Peyer's patch (tissue), 4 donors: ENCODE measurements around the gene CSNK2B. TPM values are rescaled to one million over a fixed set of nuclear protein-coding genes. Genes with fewer than 3 reads are reported as not detected.

Experiments
- DNase-seq, 3 donors: peaks; one replicate each; pipeline ENCODE4 v3.0.0-alpha.2; 2017 to 2019
- H3K27ac ChIP-seq, 4 donors: fragments of 200-600 bp; sonication (generic); one replicate each; pipeline ENCODE4 v1.5.1; 2016 to 2019
- H3K27me3 ChIP-seq, 2 donors: fragments of 200-600 bp; sonication (generic); one replicate each; pipeline ENCODE4 v1.5.1; 2019
- H3K36me3 ChIP-seq, 3 donors: fragments of 200-600 bp; sonication (generic); one replicate each; pipeline ENCODE4 v1.5.1; 2016 to 2019
- H3K4me1 ChIP-seq, 4 donors: fragments of 200-600 bp; sonication (generic); one replicate each; pipeline ENCODE4 v1.5.1; 2016 to 2019
- H3K4me3 ChIP-seq, 4 donors: fragments of 200-600 bp; sonication (generic); 1 replicate in 3 of 4; 2 replicates in 1 of 4; pipeline ENCODE4 v1.5.1; 2016 to 2019; ENCODE audit warnings: mild to moderate bottlenecking in 1 of 4
- H3K9me3 ChIP-seq, 4 donors: fragments of 200-600 bp; sonication (generic); one replicate each; pipeline ENCODE4 v1.5.1; 2016 to 2019; ENCODE audit warnings: mild to moderate bottlenecking in 1 of 4
- POLR2A ChIP-seq, 2 donors: fragments of 450-650 bp; IDR thresholded peaks; one replicate each; pipeline ENCODE4 v1.5.1; 2017; ENCODE audit warnings: antibody characterized with exemption in 2 of 2, mild to moderate bottlenecking in 2 of 2, moderate library complexity in 2 of 2
- total RNA-seq, 4 donors: library from RNA; depleted of rRNA; stranded (reverse); fragments of >200 nt; gene quantifications; one replicate each; pipeline ENCODE4 v1.1.0, GENCODE V29; 2016
- TF ChIP-seq, protein P1 (sequence below), 6 experiments: fragments of 450-650 bp in 4 of 6; fragments of 200-600 bp in 2 of 6; sonication (generic) in 1 of 6; IDR thresholded peaks; one replicate each; pipeline ENCODE4 v1.5.1; 2017 to 2019; ENCODE audit warnings: antibody characterized with exemption in 6 of 6, mild to moderate bottlenecking in 3 of 6, moderate library complexity in 1 of 6

Gene CSNK2B
- total RNA-seq, 4 donors from 2014 or later = 209 to 243 (median 227) TPM

DNA sequence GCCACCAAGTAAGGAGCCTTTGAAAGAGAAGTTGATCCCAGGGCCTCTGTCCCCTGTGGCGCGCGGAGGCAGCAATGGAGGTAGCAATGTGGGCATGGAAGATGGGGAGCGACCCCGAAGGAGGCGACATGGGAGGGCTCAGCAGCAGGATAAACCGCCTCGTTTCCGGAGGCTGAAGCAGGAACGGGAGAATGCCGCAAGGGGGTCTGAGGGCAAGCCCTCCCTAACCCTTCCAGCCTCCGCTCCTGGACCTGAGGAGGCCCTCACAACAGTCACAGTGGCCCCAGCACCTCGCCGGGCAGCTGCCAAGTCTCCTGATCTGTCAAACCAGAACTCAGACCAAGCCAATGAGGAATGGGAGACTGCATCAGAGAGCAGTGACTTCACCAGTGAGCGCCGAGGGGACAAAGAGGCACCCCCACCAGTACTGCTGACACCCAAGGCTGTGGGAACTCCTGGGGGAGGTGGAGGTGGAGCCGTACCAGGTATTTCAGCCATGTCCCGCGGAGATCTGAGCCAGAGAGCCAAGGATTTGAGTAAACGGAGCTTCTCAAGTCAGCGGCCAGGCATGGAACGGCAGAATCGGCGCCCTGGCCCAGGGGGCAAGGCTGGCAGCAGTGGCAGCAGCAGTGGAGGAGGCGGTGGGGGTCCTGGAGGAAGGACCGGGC, 33.5 kb upstream of the CSNK2B start:
- Histone ChIP-seq H3K4me1 (no peaks in the 10 kb centered on the region), H3K27me3 (no peaks in the 10 kb centered on the region), H3K27ac (no peak overlapping the region), H3K36me3 (peaks cover 0 to 99% (median 0%) of the 10 kb centered on the region in 3 donors), H3K9me3 (no peaks in the 10 kb centered on the region), H3K4me3 (no peak overlapping the region)
- no peak for TF ChIP-seq POLR2A (IDR thresholded peaks at IDR 0.05)
- TF ChIP-seq, protein P1, sequence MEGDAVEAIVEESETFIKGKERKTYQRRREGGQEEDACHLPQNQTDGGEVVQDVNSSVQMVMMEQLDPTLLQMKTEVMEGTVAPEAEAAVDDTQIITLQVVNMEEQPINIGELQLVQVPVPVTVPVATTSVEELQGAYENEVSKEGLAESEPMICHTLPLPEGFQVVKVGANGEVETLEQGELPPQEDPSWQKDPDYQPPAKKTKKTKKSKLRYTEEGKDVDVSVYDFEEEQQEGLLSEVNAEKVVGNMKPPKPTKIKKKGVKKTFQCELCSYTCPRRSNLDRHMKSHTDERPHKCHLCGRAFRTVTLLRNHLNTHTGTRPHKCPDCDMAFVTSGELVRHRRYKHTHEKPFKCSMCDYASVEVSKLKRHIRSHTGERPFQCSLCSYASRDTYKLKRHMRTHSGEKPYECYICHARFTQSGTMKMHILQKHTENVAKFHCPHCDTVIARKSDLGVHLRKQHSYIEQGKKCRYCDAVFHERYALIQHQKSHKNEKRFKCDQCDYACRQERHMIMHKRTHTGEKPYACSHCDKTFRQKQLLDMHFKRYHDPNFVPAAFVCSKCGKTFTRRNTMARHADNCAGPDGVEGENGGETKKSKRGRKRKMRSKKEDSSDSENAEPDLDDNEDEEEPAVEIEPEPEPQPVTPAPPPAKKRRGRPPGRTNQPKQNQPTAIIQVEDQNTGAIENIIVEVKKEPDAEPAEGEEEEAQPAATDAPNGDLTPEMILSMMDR (IDR thresholded peaks at IDR 0.05) = no peak
- no peak for DNase-seq

DNA sequence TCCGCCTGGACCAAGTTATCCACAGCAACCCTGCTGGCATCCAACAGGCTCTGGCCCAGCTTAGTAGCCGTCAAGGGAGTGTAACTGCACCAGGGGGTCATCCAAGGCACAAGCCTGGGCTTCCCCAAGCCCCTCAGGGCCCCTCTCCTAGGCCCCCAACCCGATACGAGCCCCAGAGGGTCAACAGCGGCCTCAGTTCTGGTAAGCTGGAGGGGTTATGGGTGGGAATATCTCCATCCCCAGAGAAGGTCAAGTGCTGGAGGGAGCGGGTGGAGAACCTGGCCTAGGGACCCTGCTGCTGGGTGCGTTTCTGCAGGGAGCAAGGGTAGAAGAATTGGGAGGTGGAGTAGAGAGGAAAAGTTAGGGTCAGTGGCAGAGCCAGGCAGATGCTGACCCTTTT, 32.4 kb upstream of the CSNK2B start:
- no peak overlapping the region for H3K27ac ChIP-seq
- peaks cover 0 to 99% (median 0%) of the 10 kb centered on the region in 3 donors for H3K36me3 ChIP-seq

DNA sequence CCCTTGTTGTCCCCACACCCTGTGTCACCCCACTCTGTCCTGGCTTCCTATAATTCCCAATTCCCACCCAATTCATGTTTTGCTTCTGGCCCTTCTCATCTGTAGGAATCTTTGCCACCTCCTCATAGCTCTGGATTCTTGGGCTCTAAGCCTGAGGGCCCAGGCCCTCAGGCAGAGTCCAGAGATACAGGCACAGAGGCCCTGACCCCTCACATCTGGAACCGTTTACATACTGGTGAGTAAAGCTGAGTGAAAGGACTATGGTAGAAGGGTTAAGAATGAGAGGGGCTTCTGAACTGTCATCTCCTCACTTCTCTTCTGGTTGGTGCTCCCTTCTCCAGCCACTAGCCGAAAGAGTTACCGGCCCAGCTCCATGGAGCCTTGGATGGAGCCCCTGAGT, 31.7 kb upstream of the CSNK2B start:
- DNase-seq = no peak
- no peak overlapping the region for H3K4me3 ChIP-seq
- no peaks in the 10 kb centered on the region for H3K27me3 ChIP-seq
- H3K4me1 ChIP-seq = no peaks in the 10 kb centered on the region
- peaks cover 0 to 98% (median 0%) of the 10 kb centered on the region in 3 donors for H3K36me3 ChIP-seq
- no peak for TF ChIP-seq POLR2A (IDR thresholded peaks at IDR 0.05)
- TF ChIP-seq, protein P1 (IDR thresholded peaks at IDR 0.05) = no peak
- H3K27ac ChIP-seq = no peak overlapping the region
- H3K9me3 ChIP-seq = no peaks in the 10 kb centered on the region

More for the DNA sequence above, 32.4 kb upstream of the CSNK2B start:
- DNase-seq = no peak
- Histone ChIP-seq H3K4me1 (no peaks in the 10 kb centered on the region), H3K9me3 (no peaks in the 10 kb centered on the region), H3K4me3 (no peak overlapping the region), H3K27me3 (no peaks in the 10 kb centered on the region)
- no peak for TF ChIP-seq POLR2A (IDR thresholded peaks at IDR 0.05)
- TF ChIP-seq, protein P1 (IDR thresholded peaks at IDR 0.05) = no peak

DNA sequence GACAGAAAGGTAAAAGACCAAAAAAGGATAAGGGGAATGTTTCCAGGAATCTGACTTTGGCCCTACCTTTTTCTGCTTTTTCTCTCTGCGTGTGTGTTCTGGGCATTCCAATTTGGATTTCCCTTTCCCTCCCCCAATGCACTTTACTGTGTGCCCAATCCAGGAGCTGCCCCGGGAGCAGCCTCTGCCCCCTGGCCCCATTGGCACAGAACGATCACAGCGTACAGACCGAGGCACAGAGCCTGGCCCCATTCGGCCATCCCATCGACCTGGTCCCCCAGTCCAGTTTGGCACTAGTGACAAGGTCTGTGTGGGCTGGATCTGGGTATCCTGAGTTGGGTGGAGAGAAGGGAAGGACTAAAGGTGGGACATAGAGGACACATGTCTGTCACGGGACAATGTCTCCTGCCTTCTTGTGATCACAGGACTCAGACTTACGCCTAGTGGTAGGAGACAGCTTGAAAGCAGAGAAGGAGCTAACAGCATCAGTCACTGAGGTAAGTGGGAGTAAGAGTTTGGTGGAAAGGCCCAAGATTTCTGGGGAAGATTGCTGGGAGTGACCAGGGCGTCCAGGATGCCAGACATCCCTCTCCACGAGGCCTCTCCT, 30.8 kb upstream of the CSNK2B start:
- no peak for DNase-seq
- Histone ChIP-seq H3K27me3 (no peaks in the 10 kb centered on the region), H3K9me3 (no peaks in the 10 kb centered on the region), H3K4me1 (no peaks in the 10 kb centered on the region), H3K36me3 (peaks cover 0 to 98% (median 0%) of the 10 kb centered on the region in 3 donors), H3K4me3 (no peak overlapping the region), H3K27ac (no peak overlapping the region)
- TF ChIP-seq, protein P1 (IDR thresholded peaks at IDR 0.05) = no peak
- no peak for TF ChIP-seq POLR2A (IDR thresholded peaks at IDR 0.05)

DNA sequence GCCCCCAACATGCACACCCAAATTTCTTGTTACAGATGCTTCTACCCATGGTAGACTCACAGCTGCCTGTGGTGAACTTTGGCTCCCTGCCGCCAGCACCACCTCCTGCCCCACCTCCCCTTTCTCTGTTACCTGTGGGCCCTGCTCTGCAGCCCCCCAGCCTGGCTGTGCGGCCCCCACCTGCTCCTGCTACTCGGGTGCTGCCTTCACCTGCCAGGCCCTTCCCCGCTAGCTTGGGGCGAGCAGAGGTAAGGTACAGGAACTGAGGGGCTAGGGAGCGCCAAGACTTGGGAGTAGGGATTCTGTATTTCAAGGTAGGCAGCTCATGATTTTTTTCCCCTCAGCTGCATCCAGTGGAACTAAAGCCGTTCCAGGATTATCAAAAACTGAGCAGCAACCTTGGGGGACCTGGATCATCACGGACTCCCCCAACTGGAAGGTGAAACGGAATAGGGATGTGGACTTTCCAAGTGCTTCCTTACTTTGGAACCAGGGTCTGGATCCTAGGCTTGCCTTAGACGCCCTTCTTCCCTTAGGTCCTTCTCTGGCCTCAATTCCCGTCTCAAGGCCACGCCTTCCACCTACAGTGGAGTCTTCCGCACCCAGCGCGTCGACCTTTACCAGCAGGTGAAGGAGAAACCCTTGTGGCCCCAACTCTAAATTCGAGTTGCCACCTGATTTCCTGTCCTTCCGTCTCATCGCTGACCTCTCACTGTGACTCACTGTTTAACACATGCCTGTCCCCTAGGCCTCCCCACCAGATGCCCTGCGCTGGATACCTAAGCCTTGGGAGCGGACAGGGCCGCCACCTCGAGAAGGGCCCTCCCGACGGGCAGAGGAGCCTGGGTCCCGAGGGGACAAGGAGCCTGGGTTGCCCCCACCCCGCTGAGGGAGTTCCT, 28.9 kb upstream of the CSNK2B start:
- Histone ChIP-seq H3K4me1 (no peaks in the 10 kb centered on the region), H3K9me3 (no peaks in the 10 kb centered on the region), H3K27me3 (no peaks in the 10 kb centered on the region), H3K4me3 (no peak overlapping the region), H3K36me3 (peaks cover 0 to 98% (median 1%) of the 10 kb centered on the region in 3 donors), H3K27ac (no peak overlapping the region)
- TF ChIP-seq, protein P1 (IDR thresholded peaks at IDR 0.05) = no peak
- no peak for TF ChIP-seq POLR2A (IDR thresholded peaks at IDR 0.05)
- peak in 1 of 3 donors; percentile 27 for DNase-seq
